Prostate gland (tissue), 2 donors: ENCODE measurements around the gene SBNO2. TPM values are rescaled to one million over a fixed set of nuclear protein-coding genes. Genes with fewer than 3 reads are reported as not detected.

Experiments used
- DNase-seq: peaks from one replicate; pipeline ENCODE4 v3.0.0-alpha.2; 2019; ENCODE audit warnings: low spot score
- H3K27ac ChIP-seq, 2 donors: fragments of 200-600 bp; sonication (generic); 2 replicates each; pipeline ENCODE4 v1.5.1; 2017 to 2019
- H3K27me3 ChIP-seq: fragments of 200-600 bp; sonication (generic); replicated peaks from 2 replicates; pipeline ENCODE4 v1.5.1; 2019; ENCODE audit not compliant: insufficient read depth
- H3K36me3 ChIP-seq, 2 donors: fragments of 200-600 bp; sonication (generic); 1 replicate in 1 of 2; 2 replicates in 1 of 2; pipeline versions ENCODE4 v1.5.1 to v1.8.1; 2017 to 2019
- H3K4me1 ChIP-seq: fragments of 200-600 bp; sonication (generic); replicated peaks from 2 replicates; pipeline ENCODE4 v1.5.1; 2019
- H3K4me3 ChIP-seq, 2 donors: fragments of 200-600 bp; sonication (generic); 2 replicates each; pipeline ENCODE4 v1.5.1; 2017 to 2019
- H3K9me3 ChIP-seq: fragments of 200-600 bp; sonication (generic); 2 replicates; pipeline ENCODE4 v1.5.1; 2017
- CTCF ChIP-seq, 4 experiments: fragments of 200-600 bp in 2 of 4; fragments of 450-650 bp in 2 of 4; sonication (generic) in 2 of 4; IDR thresholded peaks; 1 replicate in 3 of 4; 2 replicates in 1 of 4; pipeline ENCODE4 v1.5.1; 2016 to 2019; ENCODE audit warnings: antibody characterized with exemption in 4 of 4, mild to moderate bottlenecking in 2 of 4, moderate library complexity in 2 of 4
- POLR2A ChIP-seq: fragments of 450-650 bp; IDR thresholded peaks from one replicate; pipeline ENCODE4 v1.6.1; 2016; ENCODE audit warnings: antibody characterized with exemption, mild to moderate bottlenecking
- POLR2AphosphoS5 ChIP-seq: sonication (generic); formaldehyde crosslinking; IDR thresholded peaks from one replicate; pipeline ENCODE4 v1.6.1; 2017; ENCODE audit warnings: antibody characterized with exemption
- WGBS: methylation state at CpG from one replicate; pipeline ENCODE4 v1.1.5; 2018; 5-methylcytosine and 5-hydroxymethylcytosine counted together
- intact Hi-C: fragments of 100-400 bp; cut with DNase I; formaldehyde crosslinking; loops from one replicate; pipeline ENCODE4 v1.14.2; 2022
- total RNA-seq, 2 donors: library from RNA; depleted of rRNA; stranded (reverse); fragments of >200 nt; gene quantifications; one replicate each; pipeline ENCODE4 v1.1.0, GENCODE V29; 2016

Gene SBNO2
- total RNA-seq, 2 donors from 2014 or later = 32.5 to 79.9 TPM

- WGBS = under 1% methylated on average over 50 of the region's 75 CpGs
- intact Hi-C loops = no loop called here
- TF ChIP-seq POLR2A (peak; percentile 99), POLR2AphosphoS5 (peak; percentile 99), CTCF (IDR thresholded peaks at IDR 0.05) (peak in 1 of 4 experiments; percentile 13)
Observed at GRCh38 chr19:1103708-1104310, 70.3 kb downstream of the SBNO2 start, which contains the start of gene GPX4. Gene GPX4 (plus strand): TSS chr19:1103994. CDS start chr19:1104044, 50 bp downstream.

GRCh38 chr19:1103132-1103707, 70.8 kb downstream of the SBNO2 start:
- peak overlapping the region in 1 of 2 donors; percentile 97 for H3K4me3 ChIP-seq
- H3K9me3 ChIP-seq = no peaks in the 10 kb centered on the region
- no peaks in the 10 kb centered on the region for H3K27me3 ChIP-seq
- intact Hi-C loops = no loop called here
- DNase-seq = no peak
- WGBS = 37% methylated on average over 20 of the region's 20 CpGs
- TF ChIP-seq CTCF (IDR thresholded peaks at IDR 0.05) (no peak), POLR2A (no peak), POLR2AphosphoS5 (no peak)
- peaks cover 12% of the 10 kb centered on the region for H3K4me1 ChIP-seq
- H3K27ac ChIP-seq = peak overlapping the region; percentile 81 to 99
- H3K36me3 ChIP-seq = peaks cover 0 to 16% of the 10 kb centered on the region in 2 donors

More at GRCh38 chr19:1103708-1104310, 70.3 kb downstream of the SBNO2 start, which contains the start of gene GPX4:
- Histone ChIP-seq H3K9me3 (no peaks in the 10 kb centered on the region), H3K36me3 (peaks cover 4 to 22% of the 10 kb centered on the region in 2 donors), H3K4me3 (peak within 1 kb of the TSS; percentile 95 to 97), H3K4me1 (peaks cover 12% of the 10 kb centered on the region), H3K27ac (peak within 1 kb of the TSS; percentile 99), H3K27me3 (no peaks in the 10 kb centered on the region)
- DNase-seq = peak; percentile 99

- peak; percentile 55 for DNase-seq
- intact Hi-C loops = no loop called here
- H3K4me3 ChIP-seq = no peak overlapping the region
- TF ChIP-seq CTCF (IDR thresholded peaks at IDR 0.05) = no peak
- TF ChIP-seq POLR2AphosphoS5 = peak; percentile 71
- peaks cover 0 to 10% of the 10 kb centered on the region in 2 donors for H3K36me3 ChIP-seq
- 54% methylated on average over 17 of the region's 17 CpGs for WGBS
- peak overlapping the region; percentile 81 to 99 for H3K27ac ChIP-seq
- peaks cover 12% of the 10 kb centered on the region for H3K4me1 ChIP-seq
- H3K27me3 ChIP-seq = no peaks in the 10 kb centered on the region
- H3K9me3 ChIP-seq = no peaks in the 10 kb centered on the region
Observed at GRCh38 chr19:1102407-1103131, 71.5 kb downstream of the SBNO2 start.

GRCh38 chr19:1101337-1101698, 72.8 kb downstream of the SBNO2 start:
- H3K36me3 ChIP-seq = no peaks in the 10 kb centered on the region
- TF ChIP-seq POLR2AphosphoS5 = no peak
- no peak for TF ChIP-seq CTCF (IDR thresholded peaks at IDR 0.05)
- TF ChIP-seq POLR2A = no peak
- 37% methylated on average over 9 of the region's 9 CpGs for WGBS
- peak overlapping the region; percentile 81 to 99 for H3K27ac ChIP-seq
- H3K27me3 ChIP-seq = no peaks in the 10 kb centered on the region
- no peak for DNase-seq
- peaks cover 12% of the 10 kb centered on the region for H3K4me1 ChIP-seq
- no peaks in the 10 kb centered on the region for H3K9me3 ChIP-seq
- H3K4me3 ChIP-seq = no peak overlapping the region
- intact Hi-C loops = loop anchor here (2.0 kb wide), 1 partner anchor 73 kb away; no protein-coding TSS in a partner anchor
